HG03354 (cell line): ENCODE data around the gene C19orf85.

ENCODE experiments used
- ATAC-seq: cut with Tn5 transposase; IDR thresholded peaks from one replicate; pipeline ENCODE4 v1.9.1; 2021; ENCODE audit warnings: mild to moderate bottlenecking; ENCODE audit not compliant: unreplicated experiment, poor library complexity, severe bottlenecking

C19orf85 gene

GRCh38 chr19:55479451-55480230 lies 15.1 kb upstream of the C19orf85 start:
- ATAC-seq = no peak

- no peak for ATAC-seq
These were observed 14.5 kb upstream of the C19orf85 start for GRCh38 chr19:55479045-55479444.

GRCh38 chr19:55478364-55478763 lies 13.8 kb upstream of the C19orf85 start:
- ATAC-seq = no peak

- ATAC-seq = no peak
These were observed 13.4 kb upstream of the C19orf85 start for GRCh38 chr19:55477905-55478304.

GRCh38 chr19:55476100-55476775 lies 11.7 kb upstream of the C19orf85 start, which contains the start of gene ZNF628:
ZNF628 (plus strand) TSS chr19:55476617; CDS start chr19:55479911, 3,294 bp downstream.
- peak; percentile 92 for ATAC-seq

DNA sequence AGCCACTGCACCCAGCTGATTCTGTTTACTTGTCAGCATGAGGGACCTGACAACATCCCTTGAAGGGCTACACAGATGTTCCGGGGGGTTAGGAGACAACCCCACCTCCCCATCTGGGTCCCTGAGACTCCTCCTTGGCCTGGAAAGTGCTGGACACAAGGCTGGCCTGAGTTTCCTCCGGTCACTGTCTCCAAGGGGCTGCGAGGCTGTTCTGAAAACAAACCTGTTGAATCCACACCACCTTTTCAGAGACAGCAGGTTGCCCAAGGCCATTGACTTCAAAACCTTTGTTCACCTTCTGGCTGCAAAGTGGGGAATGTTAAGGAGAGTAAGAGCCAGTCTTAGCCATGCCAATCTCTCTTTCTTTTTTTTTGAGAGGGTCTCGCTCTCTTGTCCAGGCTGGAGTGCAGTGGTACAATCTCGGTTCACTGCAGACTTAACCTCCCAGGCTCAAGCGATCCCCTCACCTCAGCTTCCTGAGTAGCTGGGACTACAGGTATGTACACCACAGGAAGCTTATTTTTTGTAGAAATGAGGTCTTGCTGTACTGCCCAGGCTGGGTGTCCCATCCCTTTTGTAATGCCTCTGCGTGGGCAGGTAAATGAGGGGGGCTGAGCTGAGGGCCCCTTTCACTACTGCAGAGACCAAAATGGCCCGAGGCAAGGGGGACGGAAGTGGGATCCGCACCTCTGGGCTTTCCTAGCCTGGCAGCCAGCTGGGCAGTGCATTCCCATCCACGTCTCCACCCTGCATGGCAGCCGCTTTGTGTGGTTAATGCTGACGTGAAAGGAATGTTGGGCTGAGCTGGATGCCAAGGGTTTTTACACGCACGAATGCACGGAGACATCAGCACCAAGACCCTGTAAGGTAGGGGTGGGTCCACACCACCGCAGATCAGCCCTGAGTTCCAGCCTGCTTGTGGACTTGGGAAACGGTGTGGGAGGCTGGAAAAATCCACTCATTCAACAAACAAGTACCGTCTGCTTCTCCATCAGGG lies 10.0 kb upstream of the C19orf85 start:
- ATAC-seq = no peak

- no peak for ATAC-seq
These were observed 8.9 kb upstream of the C19orf85 start for GRCh38 chr19:55473225-55474012.

- ATAC-seq = no peak
These were observed 7.9 kb upstream of the C19orf85 start for GRCh38 chr19:55472463-55472862.

DNA sequence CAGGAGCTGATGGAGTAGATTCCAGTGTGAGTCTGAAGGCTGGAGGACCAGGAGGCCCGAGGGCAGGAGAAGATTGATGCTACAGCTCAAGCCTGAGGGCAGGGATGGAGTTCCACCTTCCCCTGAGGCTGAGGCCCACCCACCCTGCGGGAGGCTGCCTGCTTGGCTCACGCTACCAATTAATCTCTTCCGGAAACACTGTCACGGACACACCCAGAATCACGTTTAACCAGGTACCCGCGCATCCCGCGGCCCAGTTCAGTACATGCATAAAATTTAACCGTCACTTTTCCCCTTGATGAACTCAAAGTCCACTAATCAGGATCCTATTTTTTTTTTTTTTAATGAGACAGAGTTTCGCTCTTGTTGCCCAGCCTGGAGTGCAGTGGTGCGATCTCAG lies 6.7 kb upstream of the C19orf85 start:
- ATAC-seq = no peak

GRCh38 chr19:55468054-55468393 lies 3.5 kb upstream of the C19orf85 start:
- no peak for ATAC-seq

- ATAC-seq = peak; percentile 63
These were observed 2.9 kb upstream of the C19orf85 start for GRCh38 chr19:55467236-55468053.

DNA sequence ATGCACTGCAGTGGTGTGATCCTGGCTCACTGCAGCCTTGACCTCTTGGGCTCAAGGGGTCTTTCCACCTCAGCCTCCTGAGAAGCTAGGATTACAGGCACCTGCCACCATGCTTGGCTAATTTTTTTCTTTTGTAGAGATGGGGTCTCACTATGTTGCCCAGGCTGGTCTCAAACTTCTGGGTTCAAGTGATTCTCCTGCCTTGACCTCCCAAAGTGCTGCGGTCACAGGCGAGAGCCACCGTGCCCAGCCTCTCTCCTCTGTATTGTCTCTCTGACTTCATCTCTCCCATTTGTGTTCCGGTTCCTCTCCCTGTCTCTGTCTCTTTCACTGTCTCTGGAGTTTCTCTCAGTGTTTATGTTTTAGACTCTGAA lies 1.7 kb upstream of the C19orf85 start:
- ATAC-seq = no peak

- ATAC-seq = no peak
These were observed 1.1 kb upstream of the C19orf85 start for GRCh38 chr19:55465460-55466240.

GRCh38 chr19:55464039-55464661 lies 401 bp downstream of the C19orf85 start:
- no peak for ATAC-seq

GRCh38 chr19:55463583-55464031 lies 944 bp downstream of the C19orf85 start:
- ATAC-seq = no peak

GRCh38 chr19:55462722-55463121 lies 1.8 kb downstream of the C19orf85 start:
- ATAC-seq = no peak

DNA sequence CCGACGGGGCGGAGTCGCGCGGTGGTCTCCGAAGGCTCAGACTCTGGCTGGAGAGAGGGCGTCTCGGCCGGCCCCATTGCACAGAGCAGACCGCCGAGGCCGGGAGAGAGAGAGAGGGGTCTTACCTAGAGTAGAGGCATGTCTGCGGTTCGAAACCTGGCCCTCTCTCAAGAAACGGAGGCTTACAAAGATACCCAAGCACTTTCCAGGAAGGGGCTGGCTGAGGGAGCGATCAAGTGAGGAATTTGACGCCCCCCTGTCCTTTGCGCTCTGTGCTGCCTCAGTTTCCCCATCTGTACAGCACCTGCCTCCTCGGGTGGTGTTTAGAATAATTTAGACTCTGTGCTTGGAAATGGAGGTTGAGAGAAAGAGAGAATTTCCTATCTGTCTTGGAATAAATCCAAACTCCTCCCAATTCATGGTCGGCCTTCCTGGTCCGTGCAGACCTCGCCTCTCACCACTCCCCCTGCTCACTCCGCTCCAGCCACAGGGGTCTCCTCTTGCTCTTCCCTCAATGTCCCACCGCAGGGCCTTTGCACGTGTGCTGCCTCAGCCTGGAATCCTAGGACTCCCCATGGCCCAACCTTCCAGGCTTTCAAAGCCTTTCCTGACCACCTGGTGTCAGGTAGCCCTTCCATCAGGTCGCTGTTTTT lies 2.5 kb downstream of the C19orf85 start:
- ATAC-seq = no peak
